Measurements from ENCODE around the gene CAPN13. TPM values are rescaled to one million over a fixed set of nuclear protein-coding genes. Genes with fewer than 3 reads are reported as not detected.

The CAPN13 gene
- total RNA-seq, 1 experiment from 2014 or later = not detected

DNA sequence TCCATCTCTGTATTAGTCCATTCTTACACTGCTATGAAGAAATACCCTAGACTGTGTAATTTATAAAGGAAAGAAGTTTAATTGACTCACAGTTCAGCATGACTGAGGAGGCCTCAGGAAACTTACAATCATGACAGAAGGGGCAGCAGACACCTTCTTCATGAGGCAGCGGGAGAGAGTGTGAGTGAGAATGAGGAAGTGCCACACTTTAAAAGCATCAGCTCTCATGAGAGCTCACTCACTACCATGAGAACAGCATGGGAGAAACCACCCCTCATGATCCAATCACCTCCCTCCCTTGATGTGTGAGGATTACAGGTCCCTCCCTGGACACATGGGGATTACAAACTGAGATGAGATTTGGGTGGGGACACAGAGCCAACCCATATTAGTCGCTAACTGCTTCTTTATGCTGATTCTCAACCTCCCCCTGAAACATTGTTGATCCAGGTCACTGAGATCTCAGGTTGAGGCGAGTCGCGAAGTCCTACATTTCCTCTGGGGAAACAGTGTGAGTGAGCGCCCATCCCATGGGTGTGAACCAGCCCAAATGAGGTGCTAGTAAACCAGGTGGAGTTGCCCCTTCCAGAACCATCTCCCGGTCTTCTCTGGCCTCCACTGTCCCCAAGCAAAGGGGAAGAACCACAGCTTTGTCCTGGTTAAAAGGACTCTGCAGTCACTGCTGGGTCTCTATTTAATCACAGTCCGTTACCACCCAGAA is 123.8 kb downstream of the CAPN13 start:
- H3K4me1 ChIP-seq (ENCODE audit: control insufficient read depth, insufficient read depth, low read length) = no peaks in the 10 kb centered on the region
- ChIA-PET POLR2A (no interaction called here), CTCF (no interaction called here)
- DNase-seq (ENCODE audit: low read depth, low spot score) = no peak
- in situ Hi-C loops (cut with HindIII; ENCODE audit: low pct_unique_long_range_greater_than_20kb, low sequenced_read_pairs) = no loop called here
- H3K9me3 ChIP-seq (ENCODE audit: control insufficient read depth, insufficient read depth, low read depth, low read length) = no peaks in the 10 kb centered on the region
- intact Hi-C loops (cut with micrococcal nuclease; ENCODE audit: unreplicated experiment) = no loop called here
- BruUV-seq (replicated peaks) = no TSS peak
- TF ChIP-seq, protein P1, sequence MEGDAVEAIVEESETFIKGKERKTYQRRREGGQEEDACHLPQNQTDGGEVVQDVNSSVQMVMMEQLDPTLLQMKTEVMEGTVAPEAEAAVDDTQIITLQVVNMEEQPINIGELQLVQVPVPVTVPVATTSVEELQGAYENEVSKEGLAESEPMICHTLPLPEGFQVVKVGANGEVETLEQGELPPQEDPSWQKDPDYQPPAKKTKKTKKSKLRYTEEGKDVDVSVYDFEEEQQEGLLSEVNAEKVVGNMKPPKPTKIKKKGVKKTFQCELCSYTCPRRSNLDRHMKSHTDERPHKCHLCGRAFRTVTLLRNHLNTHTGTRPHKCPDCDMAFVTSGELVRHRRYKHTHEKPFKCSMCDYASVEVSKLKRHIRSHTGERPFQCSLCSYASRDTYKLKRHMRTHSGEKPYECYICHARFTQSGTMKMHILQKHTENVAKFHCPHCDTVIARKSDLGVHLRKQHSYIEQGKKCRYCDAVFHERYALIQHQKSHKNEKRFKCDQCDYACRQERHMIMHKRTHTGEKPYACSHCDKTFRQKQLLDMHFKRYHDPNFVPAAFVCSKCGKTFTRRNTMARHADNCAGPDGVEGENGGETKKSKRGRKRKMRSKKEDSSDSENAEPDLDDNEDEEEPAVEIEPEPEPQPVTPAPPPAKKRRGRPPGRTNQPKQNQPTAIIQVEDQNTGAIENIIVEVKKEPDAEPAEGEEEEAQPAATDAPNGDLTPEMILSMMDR (IDR thresholded peaks at IDR 0.05) = no peak
- TF ChIP-seq, protein P2, sequence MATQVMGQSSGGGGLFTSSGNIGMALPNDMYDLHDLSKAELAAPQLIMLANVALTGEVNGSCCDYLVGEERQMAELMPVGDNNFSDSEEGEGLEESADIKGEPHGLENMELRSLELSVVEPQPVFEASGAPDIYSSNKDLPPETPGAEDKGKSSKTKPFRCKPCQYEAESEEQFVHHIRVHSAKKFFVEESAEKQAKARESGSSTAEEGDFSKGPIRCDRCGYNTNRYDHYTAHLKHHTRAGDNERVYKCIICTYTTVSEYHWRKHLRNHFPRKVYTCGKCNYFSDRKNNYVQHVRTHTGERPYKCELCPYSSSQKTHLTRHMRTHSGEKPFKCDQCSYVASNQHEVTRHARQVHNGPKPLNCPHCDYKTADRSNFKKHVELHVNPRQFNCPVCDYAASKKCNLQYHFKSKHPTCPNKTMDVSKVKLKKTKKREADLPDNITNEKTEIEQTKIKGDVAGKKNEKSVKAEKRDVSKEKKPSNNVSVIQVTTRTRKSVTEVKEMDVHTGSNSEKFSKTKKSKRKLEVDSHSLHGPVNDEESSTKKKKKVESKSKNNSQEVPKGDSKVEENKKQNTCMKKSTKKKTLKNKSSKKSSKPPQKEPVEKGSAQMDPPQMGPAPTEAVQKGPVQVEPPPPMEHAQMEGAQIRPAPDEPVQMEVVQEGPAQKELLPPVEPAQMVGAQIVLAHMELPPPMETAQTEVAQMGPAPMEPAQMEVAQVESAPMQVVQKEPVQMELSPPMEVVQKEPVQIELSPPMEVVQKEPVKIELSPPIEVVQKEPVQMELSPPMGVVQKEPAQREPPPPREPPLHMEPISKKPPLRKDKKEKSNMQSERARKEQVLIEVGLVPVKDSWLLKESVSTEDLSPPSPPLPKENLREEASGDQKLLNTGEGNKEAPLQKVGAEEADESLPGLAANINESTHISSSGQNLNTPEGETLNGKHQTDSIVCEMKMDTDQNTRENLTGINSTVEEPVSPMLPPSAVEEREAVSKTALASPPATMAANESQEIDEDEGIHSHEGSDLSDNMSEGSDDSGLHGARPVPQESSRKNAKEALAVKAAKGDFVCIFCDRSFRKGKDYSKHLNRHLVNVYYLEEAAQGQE (IDR thresholded peaks at IDR 0.05; ENCODE audit: insufficient read depth in 1 of 2, low read depth in 2 of 2, low read length in 1 of 2) = no peak
- TF ChIP-seq POLR2AphosphoS5 (IDR thresholded peaks at IDR 0.05; ENCODE audit: low read depth, low read length) (no peak), SIN3A (IDR thresholded peaks at IDR 0.05; ENCODE audit: borderline replicate concordance, insufficient read depth, low read depth, low read length) (no peak), TCF7L2 (IDR thresholded peaks at IDR 0.05; ENCODE audit: low read depth, low read length) (no peak)
- H3K36me3 ChIP-seq (ENCODE audit: control insufficient read depth, insufficient read depth, low read length) = no peaks in the 10 kb centered on the region
- no peak overlapping the region for H3K4me3 ChIP-seq (ENCODE audit: low read depth in 2 of 2, low read length in 2 of 2)
- no peak overlapping the region for H3K27ac ChIP-seq (ENCODE audit: low read length)
- H3K27me3 ChIP-seq (ENCODE audit: control insufficient read depth, insufficient read depth, low read length) = no peaks in the 10 kb centered on the region
- ATAC-seq = no peak

GRCh38 chr2:30681022-30681421 is 126.2 kb downstream of the CAPN13 start:
- Histone ChIP-seq H3K4me3 (ENCODE audit: low read depth in 2 of 2, low read length in 2 of 2) (no peak overlapping the region), H3K27me3 (ENCODE audit: control insufficient read depth, insufficient read depth, low read length) (no peaks in the 10 kb centered on the region), H3K36me3 (ENCODE audit: control insufficient read depth, insufficient read depth, low read length) (no peaks in the 10 kb centered on the region), H3K27ac (ENCODE audit: low read length) (no peak overlapping the region), H3K4me1 (ENCODE audit: control insufficient read depth, insufficient read depth, low read length) (no peaks in the 10 kb centered on the region), H3K9me3 (ENCODE audit: control insufficient read depth, insufficient read depth, low read depth, low read length) (no peaks in the 10 kb centered on the region)
- intact Hi-C loops (cut with micrococcal nuclease; ENCODE audit: unreplicated experiment) (no loop called here), in situ Hi-C loops (cut with HindIII; ENCODE audit: low pct_unique_long_range_greater_than_20kb, low sequenced_read_pairs) (no loop called here)
- ChIA-PET POLR2A (no interaction called here), CTCF (no interaction called here)
- no peak for TF ChIP-seq SIN3A (IDR thresholded peaks at IDR 0.05; ENCODE audit: borderline replicate concordance, insufficient read depth, low read depth, low read length)
- TF ChIP-seq POLR2AphosphoS5 (IDR thresholded peaks at IDR 0.05; ENCODE audit: low read depth, low read length) = no peak
- TF ChIP-seq, protein P1 (IDR thresholded peaks at IDR 0.05) = no peak
- no peak for TF ChIP-seq TCF7L2 (IDR thresholded peaks at IDR 0.05; ENCODE audit: low read depth, low read length)
- TF ChIP-seq, protein P2 (IDR thresholded peaks at IDR 0.05; ENCODE audit: insufficient read depth in 1 of 2, low read depth in 2 of 2, low read length in 1 of 2) = no peak
- BruUV-seq (replicated peaks) = no TSS peak
- DNase-seq (ENCODE audit: low read depth, low spot score) (no peak), ATAC-seq (no peak)
